ENCODE measurements around the gene BCDIN3D. TPM values are rescaled to one million over a fixed set of nuclear protein-coding genes. Genes with fewer than 3 reads are reported as not detected.

The BCDIN3D gene
- total and polyA plus RNA-seq, 3 donors from 2014 or later = 4.9 to 5.8 (median 5.1) TPM

DNA sequence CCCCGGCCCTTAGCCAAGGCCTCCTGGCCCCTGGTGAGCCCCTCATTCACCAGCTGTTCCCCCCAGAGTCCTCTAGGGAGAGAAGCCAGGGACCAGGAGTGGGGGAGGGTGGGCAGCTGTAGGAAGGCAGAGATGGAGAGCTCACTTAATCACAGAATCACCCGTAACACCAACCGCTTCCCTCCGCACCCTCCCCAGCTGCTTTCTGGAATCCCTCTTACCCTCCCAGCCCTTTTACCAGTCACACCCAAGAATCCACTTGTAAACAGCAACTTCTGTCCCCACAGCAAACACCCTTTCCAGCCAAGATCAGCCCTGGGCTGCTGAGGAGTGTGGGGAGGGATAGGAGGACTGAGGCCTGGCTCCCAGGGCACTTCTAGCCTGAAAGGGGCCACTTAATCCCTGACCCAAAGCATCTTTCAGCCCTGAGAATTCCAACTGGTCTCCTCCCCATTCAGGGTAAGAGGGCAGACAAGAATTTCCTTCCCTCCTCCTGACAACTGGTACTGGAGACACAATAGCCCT, 33.5 kb downstream of the BCDIN3D start:
- no peaks in the 10 kb centered on the region for H3K36me3 ChIP-seq (ENCODE audit: low read depth, missing control alignments)
- DNase-seq = peak; percentile 76
- TF ChIP-seq, protein P1, sequence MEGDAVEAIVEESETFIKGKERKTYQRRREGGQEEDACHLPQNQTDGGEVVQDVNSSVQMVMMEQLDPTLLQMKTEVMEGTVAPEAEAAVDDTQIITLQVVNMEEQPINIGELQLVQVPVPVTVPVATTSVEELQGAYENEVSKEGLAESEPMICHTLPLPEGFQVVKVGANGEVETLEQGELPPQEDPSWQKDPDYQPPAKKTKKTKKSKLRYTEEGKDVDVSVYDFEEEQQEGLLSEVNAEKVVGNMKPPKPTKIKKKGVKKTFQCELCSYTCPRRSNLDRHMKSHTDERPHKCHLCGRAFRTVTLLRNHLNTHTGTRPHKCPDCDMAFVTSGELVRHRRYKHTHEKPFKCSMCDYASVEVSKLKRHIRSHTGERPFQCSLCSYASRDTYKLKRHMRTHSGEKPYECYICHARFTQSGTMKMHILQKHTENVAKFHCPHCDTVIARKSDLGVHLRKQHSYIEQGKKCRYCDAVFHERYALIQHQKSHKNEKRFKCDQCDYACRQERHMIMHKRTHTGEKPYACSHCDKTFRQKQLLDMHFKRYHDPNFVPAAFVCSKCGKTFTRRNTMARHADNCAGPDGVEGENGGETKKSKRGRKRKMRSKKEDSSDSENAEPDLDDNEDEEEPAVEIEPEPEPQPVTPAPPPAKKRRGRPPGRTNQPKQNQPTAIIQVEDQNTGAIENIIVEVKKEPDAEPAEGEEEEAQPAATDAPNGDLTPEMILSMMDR (IDR thresholded peaks at IDR 0.05) = no peak
- TF ChIP-seq POLR2A (IDR thresholded peaks at IDR 0.05) = no peak
- 34 to 37% methylated on average over 4 of the region's 4 CpGs for WGBS, 2 donors
- intact Hi-C loops (cut with DNase I; ENCODE audit: low total_unique reads) = no loop called here
- H3K4me3 ChIP-seq = no peak overlapping the region
- no peaks in the 10 kb centered on the region for H3K9me3 ChIP-seq
- H3K27ac ChIP-seq = peak overlapping the region; percentile 45 to 73
- peaks cover 49% of the 10 kb centered on the region for H3K4me1 ChIP-seq
- no peaks in the 10 kb centered on the region for H3K27me3 ChIP-seq

DNA sequence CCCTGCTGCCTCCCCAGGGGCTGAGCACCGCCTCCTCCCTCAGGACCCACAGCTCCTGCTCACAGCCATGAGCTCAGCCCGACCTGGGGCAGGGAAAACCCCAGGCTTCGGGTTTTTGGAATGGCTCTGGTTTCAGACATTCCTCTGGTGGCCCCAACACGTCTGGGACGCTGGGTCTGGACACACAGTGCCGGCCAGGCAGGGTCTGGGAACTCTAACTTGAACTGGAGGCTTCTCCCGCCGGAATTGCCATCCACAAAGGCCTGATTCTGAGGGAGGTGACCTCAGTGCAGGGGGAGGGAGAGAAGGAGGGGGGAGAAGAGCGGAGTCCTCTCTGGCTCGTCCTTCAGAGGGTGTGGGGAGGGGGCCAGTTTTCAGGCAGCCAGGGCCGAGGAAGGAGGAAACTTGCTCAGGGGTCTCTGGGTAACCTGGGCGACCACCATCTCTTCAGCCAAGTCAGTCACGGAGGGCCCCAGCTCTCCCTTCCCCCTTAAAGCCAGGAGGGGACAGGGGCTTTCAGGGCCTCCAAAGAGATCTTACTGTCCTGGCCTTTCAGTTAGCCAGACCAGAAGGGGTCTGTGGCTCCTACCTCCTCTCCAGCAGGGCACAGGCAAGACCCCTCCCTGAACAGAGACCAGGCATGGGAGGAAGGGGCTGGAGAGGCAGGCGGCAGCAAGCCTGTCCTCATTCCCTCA, 34.1 kb downstream of the BCDIN3D start:
- intact Hi-C loops (cut with DNase I; ENCODE audit: low total_unique reads) = no loop called here
- DNase-seq = peak; percentile 86
- no peak overlapping the region for H3K4me3 ChIP-seq
- no peaks in the 10 kb centered on the region for H3K27me3 ChIP-seq
- peak overlapping the region; percentile 45 to 73 for H3K27ac ChIP-seq
- 38 to 54% methylated on average over 9 to 13 of the region's 14 CpGs for WGBS, 2 donors
- H3K4me1 ChIP-seq = peaks cover 49% of the 10 kb centered on the region
- H3K9me3 ChIP-seq = no peaks in the 10 kb centered on the region
- H3K36me3 ChIP-seq (ENCODE audit: low read depth, missing control alignments) = no peaks in the 10 kb centered on the region
- TF ChIP-seq, protein P1 (IDR thresholded peaks at IDR 0.05) = no peak
- TF ChIP-seq POLR2A (IDR thresholded peaks at IDR 0.05) = no peak

DNA sequence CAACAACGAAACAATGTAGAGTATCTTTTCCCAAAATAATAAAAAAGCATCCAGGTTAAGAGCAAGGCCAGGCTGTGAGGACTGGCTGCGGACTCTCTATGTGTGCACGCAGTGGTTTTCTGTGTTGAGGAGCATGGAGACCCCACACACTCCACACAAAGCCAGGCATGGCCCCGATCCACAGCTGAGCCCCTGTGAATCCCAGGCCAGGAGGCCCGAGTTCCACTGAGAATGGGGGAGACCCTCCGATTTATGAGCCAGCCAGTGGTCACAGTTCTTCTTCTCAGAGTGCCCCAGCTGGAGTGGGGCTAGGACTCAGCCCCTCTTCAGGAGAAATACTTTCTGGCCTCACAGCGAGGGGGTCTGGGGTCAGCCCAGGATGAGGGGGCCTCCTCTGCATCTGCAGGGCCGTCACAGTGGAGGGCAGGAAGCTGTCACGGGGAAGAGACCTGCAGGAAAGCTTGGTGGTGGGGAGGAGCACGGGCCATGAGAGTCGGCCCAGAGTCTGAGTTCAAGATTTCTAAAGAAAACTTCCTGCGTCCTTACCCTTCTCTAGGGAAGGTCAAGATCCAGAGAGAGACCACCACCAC, 34.8 kb downstream of the BCDIN3D start:
- H3K4me3 ChIP-seq = no peak overlapping the region
- peak overlapping the region; percentile 29 to 73 for H3K27ac ChIP-seq
- no peaks in the 10 kb centered on the region for H3K27me3 ChIP-seq
- no peaks in the 10 kb centered on the region for H3K36me3 ChIP-seq (ENCODE audit: low read depth, missing control alignments)
- no peak for DNase-seq
- intact Hi-C loops (cut with DNase I; ENCODE audit: low total_unique reads) = no loop called here
- WGBS, 2 donors = 60 to 71% methylated on average over 12 of the region's 12 CpGs
- TF ChIP-seq, protein P1 (IDR thresholded peaks at IDR 0.05) = no peak
- no peak for TF ChIP-seq POLR2A (IDR thresholded peaks at IDR 0.05)
- no peaks in the 10 kb centered on the region for H3K9me3 ChIP-seq
- peaks cover 49% of the 10 kb centered on the region for H3K4me1 ChIP-seq

DNA sequence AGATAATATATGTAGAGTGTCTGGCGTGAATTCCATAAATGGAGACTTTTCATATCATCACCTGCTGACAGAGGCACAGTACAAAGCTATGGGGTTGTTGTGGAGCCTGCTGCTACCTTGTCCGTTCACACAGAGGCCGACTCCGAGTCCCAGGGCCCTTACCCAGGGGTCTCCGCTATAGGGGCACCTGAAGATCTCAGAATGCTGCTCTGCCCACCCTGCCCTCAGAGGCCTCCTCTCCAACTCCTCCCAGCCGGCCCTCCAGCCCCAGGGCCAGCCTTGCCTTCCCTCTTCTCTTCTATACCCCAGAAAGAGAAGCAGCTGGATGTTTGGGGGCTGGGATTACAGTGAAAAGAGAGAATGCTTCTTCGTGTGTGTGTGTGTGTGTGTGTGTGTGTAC, 36.0 kb downstream of the BCDIN3D start:
- intact Hi-C loops (cut with DNase I; ENCODE audit: low total_unique reads) = no loop called here
- H3K36me3 ChIP-seq (ENCODE audit: low read depth, missing control alignments) = no peaks in the 10 kb centered on the region
- peaks cover 46% of the 10 kb centered on the region for H3K4me1 ChIP-seq
- no peak for DNase-seq
- no peak overlapping the region for H3K27ac ChIP-seq
- whole genome bisulfite sequencing, 2 donors = 79 to 85% methylated on average over 7 of the region's 7 CpGs
- no peaks in the 10 kb centered on the region for H3K9me3 ChIP-seq
- no peak overlapping the region for H3K4me3 ChIP-seq
- no peak for TF ChIP-seq POLR2A (IDR thresholded peaks at IDR 0.05)
- TF ChIP-seq, protein P1 (IDR thresholded peaks at IDR 0.05) = no peak
- H3K27me3 ChIP-seq = no peaks in the 10 kb centered on the region
